Erythroblast (primary cell): Measurements from ENCODE around the gene SLC7A10.

Experiments
- GATA1 ChIP-seq: IDR thresholded peaks from 2 replicates; pipeline ENCODE4 v1.6.1; 2011; ENCODE audit warnings: low read depth, mild to moderate bottlenecking, control low read depth, low read length, moderate library complexity
- POLR2A ChIP-seq: IDR thresholded peaks from 2 replicates; pipeline ENCODE4 v1.6.1; 2011; ENCODE audit warnings: mild to moderate bottlenecking, low read length

GRCh38 chr19:33239223-33239975, 13.7 kb upstream of the SLC7A10 start:
- TF ChIP-seq POLR2A (no peak), GATA1 (no peak)
